A673 (cell line): ENCODE data around the gene AFAP1L1.
"Not testable (repeated sequence)": the region's sequence is repeated elsewhere in the genome, so short reads cannot be mapped to it uniquely, and the experiment has no call there.

Experiments
- CTCF ChIP-seq: fragments of 300-800, 200-600 bp; sonication (generic); conservative IDR thresholded peaks from 2 replicates; pipeline ENCODE4 v1.5.1; 2017; ENCODE audit warnings: low read depth, mild to moderate bottlenecking, antibody characterized with exemption, low read length, moderate library complexity, mixed read lengths
- EZH2 ChIP-seq: fragments of 200-600 bp; sonication (generic); IDR thresholded peaks from 2 replicates; pipeline ENCODE4 v1.6.1; 2017; ENCODE audit warnings: borderline replicate concordance, low read depth, mild to moderate bottlenecking, mixed read lengths, antibody characterized with exemption, low read length; ENCODE audit not compliant: poor library complexity, severe bottlenecking

DNA sequence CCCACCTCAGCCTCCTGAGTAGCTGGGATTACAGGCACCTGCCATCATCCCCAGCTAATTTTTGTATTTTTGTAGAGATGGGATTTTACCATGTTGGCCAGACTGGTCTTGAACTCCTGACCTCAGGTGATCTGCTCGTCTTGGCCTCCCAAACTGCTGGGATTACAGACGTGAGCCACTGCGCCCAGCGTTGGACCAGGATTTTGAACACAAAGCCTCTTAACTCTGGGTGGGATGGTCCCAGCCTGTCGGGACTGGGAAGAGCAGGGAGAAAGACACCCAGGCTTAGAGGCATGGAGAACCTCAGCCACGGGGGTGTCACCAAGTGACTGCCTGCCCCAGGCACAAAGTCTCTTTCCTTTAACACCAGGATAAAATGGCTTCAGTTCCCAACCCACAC, 119.4 kb downstream of the AFAP1L1 start:
- not testable (repeated sequence) for TF ChIP-seq CTCF, EZH2
